ENCODE data around the gene SYNCRIP. TPM values are rescaled to one million over a fixed set of nuclear protein-coding genes. Genes with fewer than 3 reads are reported as not detected.

Gene SYNCRIP
- polyA plus RNA-seq, 1 of the 3 experiments (the other 2 are of a cell fraction), result 15.9 TPM

- Histone ChIP-seq H3K9me3 (no peaks in the 10 kb centered on the region), H3K9me2 (no peaks in the 10 kb centered on the region), H2AFZ (ENCODE audit: low read depth) (peak overlapping the region; percentile 72), H3K27ac (ENCODE audit: low read depth in 2 of 2, low read length in 1 of 2) (peak overlapping the region in 1 of 2 experiments; percentile 88; a peak in 1 of 4 replicates), H3F3A (replicated peaks; ENCODE audit: insufficient read depth) (peaks cover 21% of the 10 kb centered on the region), H3K4me2 (peak overlapping the region; percentile 94), H4K20me1 (ENCODE audit: insufficient read depth) (peaks cover 28% of the 10 kb centered on the region), H3K27me3 (ENCODE audit: insufficient read depth) (no peaks in the 10 kb centered on the region), H3K4me3 (ENCODE audit: low read depth in 2 of 2, low read length in 1 of 2) (peak overlapping the region in 1 of 2 experiments; percentile 81; a peak in 2 of 4 replicates), H3K79me2 (ENCODE audit: insufficient read depth) (peaks cover 60% of the 10 kb centered on the region), H3K4me1 (ENCODE audit: control insufficient read depth in 1 of 2, insufficient read depth in 2 of 2, low read depth in 1 of 2, low read length in 1 of 2) (peaks cover 2 to 4% of the 10 kb centered on the region in 2 experiments; a peak in 3 of 4 replicates), H3K36me3 (replicated peaks in 1 of 2; ENCODE audit: control insufficient read depth in 1 of 2, insufficient read depth in 2 of 2, low read length in 1 of 2) (peaks cover 16 to 24% of the 10 kb centered on the region in 2 experiments), H3K9ac (peak overlapping the region; percentile 87; the same call in 1 of the 2 replicates)
- ChIA-PET CTCF (no interaction called here), POLR2A (no interaction called here)
- DNase-seq, result no peak
- TF ChIP-seq JUND (IDR thresholded peaks at IDR 0.05) (no peak), MEF2A (IDR thresholded peaks at IDR 0.05; ENCODE audit: borderline replicate concordance, low read depth) (no peak), MAX (IDR thresholded peaks at IDR 0.05; ENCODE audit: low read depth) (no peak)
- 87% methylated on average over 7 of the region's 7 CpGs for WGBS (ENCODE audit: low lambda C conversion rate)
Observed at GRCh38 chr6:85680388-85680787, 37.7 kb upstream of the SYNCRIP start.

GRCh38 chr6:85679445-85680123 lies 36.9 kb upstream of the SYNCRIP start:
- peak overlapping the region; percentile 72 for H2AFZ ChIP-seq (ENCODE audit: low read depth)
- CTCF ChIA-PET, result interaction anchor here (1.6 to 1.8 kb wide), 2 partner anchors 48 to 142 kb away, joined by 3 to 8 read pairs; no protein-coding TSS in a partner anchor
- 17% methylated on average over 14 of the region's 14 CpGs for WGBS (ENCODE audit: low lambda C conversion rate)
- H3K79me2 ChIP-seq (ENCODE audit: insufficient read depth), result peaks cover 68% of the 10 kb centered on the region
- DNase-seq, result no peak
- H3K27me3 ChIP-seq (ENCODE audit: insufficient read depth), result no peaks in the 10 kb centered on the region
- peaks cover 36% of the 10 kb centered on the region for H4K20me1 ChIP-seq (ENCODE audit: insufficient read depth)
- peaks cover 24 to 31% of the 10 kb centered on the region in 2 experiments for H3K36me3 ChIP-seq (replicated peaks in 1 of 2; ENCODE audit: control insufficient read depth in 1 of 2, insufficient read depth in 2 of 2, low read length in 1 of 2)
- peaks cover 6 to 10% of the 10 kb centered on the region in 2 experiments; a peak in 3 of 4 replicates for H3K4me1 ChIP-seq (ENCODE audit: control insufficient read depth in 1 of 2, insufficient read depth in 2 of 2, low read depth in 1 of 2, low read length in 1 of 2)
- TF ChIP-seq RCOR1 (IDR thresholded peaks at IDR 0.05; ENCODE audit: low read length) (0 out of 2 replicates have a peak, but pooled peaks have one; percentile 7), JUND (IDR thresholded peaks at IDR 0.05) (no peak)
- peak overlapping the region; percentile 94 for H3K4me2 ChIP-seq
- peak overlapping the region; percentile 87 for H3K9ac ChIP-seq
- no peaks in the 10 kb centered on the region for H3K9me2 ChIP-seq
- peak overlapping the region; percentile 78 to 81 for H3K4me3 ChIP-seq (ENCODE audit: low read depth in 2 of 2, low read length in 1 of 2)
- no peaks in the 10 kb centered on the region for H3K9me3 ChIP-seq
- POLR2A ChIA-PET, result interaction anchor here (0.8 to 3.9 kb wide), 14 partner anchors 10 to 1476 kb away, joined by 3 to 149 read pairs (median 7); partner anchors contain the start of genes HTR1E, SNX14, SYNCRIP and ZNF292
- H3K27ac ChIP-seq (ENCODE audit: low read depth in 2 of 2, low read length in 1 of 2), result peak overlapping the region; percentile 88 to 91
- H3F3A ChIP-seq (replicated peaks; ENCODE audit: insufficient read depth), result peaks cover 28% of the 10 kb centered on the region

- Histone ChIP-seq H3K4me1 (ENCODE audit: control insufficient read depth in 1 of 2, insufficient read depth in 2 of 2, low read depth in 1 of 2, low read length in 1 of 2) (peaks cover 6 to 10% of the 10 kb centered on the region in 2 experiments; a peak in 3 of 4 replicates), H3K27me3 (ENCODE audit: insufficient read depth) (no peaks in the 10 kb centered on the region), H2AFZ (ENCODE audit: low read depth) (peak overlapping the region; percentile 72), H3K9me3 (no peaks in the 10 kb centered on the region), H3K27ac (ENCODE audit: low read depth in 2 of 2, low read length in 1 of 2) (peak overlapping the region; percentile 88 to 91), H3K4me3 (ENCODE audit: low read depth in 2 of 2, low read length in 1 of 2) (peak overlapping the region; percentile 78 to 96), H3K79me2 (ENCODE audit: insufficient read depth) (peaks cover 76% of the 10 kb centered on the region), H3K9ac (peak overlapping the region; percentile 98), H3K4me2 (peak overlapping the region; percentile 94), H3K36me3 (replicated peaks in 1 of 2; ENCODE audit: control insufficient read depth in 1 of 2, insufficient read depth in 2 of 2, low read length in 1 of 2) (peaks cover 29 to 38% of the 10 kb centered on the region in 2 experiments), H3K9me2 (no peaks in the 10 kb centered on the region), H3F3A (replicated peaks; ENCODE audit: insufficient read depth) (peaks cover 36% of the 10 kb centered on the region), H4K20me1 (ENCODE audit: insufficient read depth) (peaks cover 43% of the 10 kb centered on the region)
- POLR2A ChIA-PET, result interaction anchor here (0.6 to 3.9 kb wide), 20 partner anchors 9 to 1477 kb away, joined by 3 to 149 read pairs (median 4); partner anchors contain the start of genes HTR1E, SNX14, SYNCRIP and ZNF292
- CTCF ChIA-PET, result interaction anchor here (0.6 to 1.8 kb wide), 12 partner anchors 34 to 1263 kb away, joined by 3 to 8 read pairs (median 4); partner anchors contain the start of gene SYNCRIP
- DNase-seq, result peak; percentile 96
- WGBS (ENCODE audit: low lambda C conversion rate), result under 1% methylated on average over 27 of the region's 82 CpGs
- TF ChIP-seq ZBTB33 (IDR thresholded peaks at IDR 0.05; ENCODE audit: borderline replicate concordance, low read depth), result 0 out of 2 replicates have a peak, but pooled peaks have one; percentile 32
- TF ChIP-seq NRF1 (IDR thresholded peaks at IDR 0.05; ENCODE audit: low read depth, low read length), result peak; percentile 80
- TF ChIP-seq GABPA (IDR thresholded peaks at IDR 0.05; ENCODE audit: low read depth), result no peak
- peak; percentile 62; the same call in 1 of the 2 replicates for TF ChIP-seq FOXM1 (IDR thresholded peaks at IDR 0.05; ENCODE audit: low read depth)
- TF ChIP-seq USF1 (IDR thresholded peaks at IDR 0.05; ENCODE audit: borderline replicate concordance, low read depth), result peak; percentile 21; the same call in 1 of the 2 replicates
- TF ChIP-seq FOXJ3 (CRISPR knock-in tag; IDR thresholded peaks at IDR 0.05), result peak; percentile 6; the same call in 1 of the 2 replicates
- TF ChIP-seq SIN3A (IDR thresholded peaks at IDR 0.05; ENCODE audit: borderline replicate concordance, low read depth, low read length), result peak; percentile 97
- no peak for TF ChIP-seq RFX5 (IDR thresholded peaks at IDR 0.05; ENCODE audit: low read length)
- no peak for TF ChIP-seq IRF3 (IDR thresholded peaks at IDR 0.05; ENCODE audit: low read depth, low read length)
- peak; percentile 38; the same call in 1 of the 2 replicates for TF ChIP-seq TCF12 (IDR thresholded peaks at IDR 0.05)
Observed at GRCh38 chr6:85678602-85679444, 36.1 kb upstream of the SYNCRIP start.

Measured in SK-N-SH (cell line).